HUDEP-2 (cell line): ENCODE results near the gene AQP12A.
"Not testable (repeated sequence)": the region's sequence is repeated elsewhere in the genome, so short reads cannot be mapped to it uniquely, and the experiment has no call there.

Experiments used
- DNase-seq, 76 experiments: peaks; one replicate each; lab custom pipeline; 2025; ENCODE audit not compliant: unreplicated experiment in 76 of 76; lab: John Stamatoyannopoulos, UW

The AQP12A gene

GRCh38 chr2:240655931-240656886, 35.5 kb upstream of the AQP12A start:
- no peak for DNase-seq

GRCh38 chr2:240659883-240660282, 31.8 kb upstream of the AQP12A start:
- DNase-seq: not testable (repeated sequence)

- DNase-seq: no peak
Measured at GRCh38 chr2:240662681-240663080, 29.0 kb upstream of the AQP12A start.

- no peak for DNase-seq
Measured at GRCh38 chr2:240663546-240664190, 28.0 kb upstream of the AQP12A start.

- no peak for DNase-seq
Measured at GRCh38 chr2:240664622-240665021, 27.0 kb upstream of the AQP12A start.

GRCh38 chr2:240670402-240670801, 21.3 kb upstream of the AQP12A start:
- no peak for DNase-seq

- DNase-seq: no peak
Measured at GRCh38 chr2:240670950-240671349, 20.7 kb upstream of the AQP12A start.

- no peak for DNase-seq
Measured at GRCh38 chr2:240672076-240672700, 19.5 kb upstream of the AQP12A start.

- DNase-seq: no peak
Measured at GRCh38 chr2:240672701-240673190, 18.9 kb upstream of the AQP12A start.

GRCh38 chr2:240674461-240675184, 17.0 kb upstream of the AQP12A start:
- DNase-seq: not testable (repeated sequence)

GRCh38 chr2:240675345-240675744, 16.3 kb upstream of the AQP12A start:
- not testable (repeated sequence) for DNase-seq

- not testable (repeated sequence) for DNase-seq
Measured at GRCh38 chr2:240678043-240678442, 13.6 kb upstream of the AQP12A start.

- not testable (repeated sequence) for DNase-seq
Measured at GRCh38 chr2:240678909-240679308, 12.8 kb upstream of the AQP12A start.

GRCh38 chr2:240680185-240680584, 11.5 kb upstream of the AQP12A start:
- DNase-seq: not testable (repeated sequence)

- not testable (repeated sequence) for DNase-seq
Measured at GRCh38 chr2:240682431-240683224, 9.0 kb upstream of the AQP12A start, which contains the start of gene AQP12B. Gene AQP12B, minus strand, starts transcription at chr2:240682885. Its CDS starts 48 bp downstream, at chr2:240682837.

- not testable (repeated sequence) for DNase-seq
Measured at GRCh38 chr2:240683329-240683979, 8.2 kb upstream of the AQP12A start.

GRCh38 chr2:240683980-240684728, 7.5 kb upstream of the AQP12A start:
- not testable (repeated sequence) for DNase-seq

GRCh38 chr2:240685771-240686371, 5.8 kb upstream of the AQP12A start:
- no peak for DNase-seq
